ENCODE measurements around the gene PCP4L1.
A peak's percentile ranks its signal among the peaks of the same experiment; 100 is the strongest.
"Not testable (repeated sequence)": the region's sequence is repeated elsewhere in the genome, so short reads cannot be mapped to it uniquely, and the experiment has no call there.

PCP4L1 gene

DNA sequence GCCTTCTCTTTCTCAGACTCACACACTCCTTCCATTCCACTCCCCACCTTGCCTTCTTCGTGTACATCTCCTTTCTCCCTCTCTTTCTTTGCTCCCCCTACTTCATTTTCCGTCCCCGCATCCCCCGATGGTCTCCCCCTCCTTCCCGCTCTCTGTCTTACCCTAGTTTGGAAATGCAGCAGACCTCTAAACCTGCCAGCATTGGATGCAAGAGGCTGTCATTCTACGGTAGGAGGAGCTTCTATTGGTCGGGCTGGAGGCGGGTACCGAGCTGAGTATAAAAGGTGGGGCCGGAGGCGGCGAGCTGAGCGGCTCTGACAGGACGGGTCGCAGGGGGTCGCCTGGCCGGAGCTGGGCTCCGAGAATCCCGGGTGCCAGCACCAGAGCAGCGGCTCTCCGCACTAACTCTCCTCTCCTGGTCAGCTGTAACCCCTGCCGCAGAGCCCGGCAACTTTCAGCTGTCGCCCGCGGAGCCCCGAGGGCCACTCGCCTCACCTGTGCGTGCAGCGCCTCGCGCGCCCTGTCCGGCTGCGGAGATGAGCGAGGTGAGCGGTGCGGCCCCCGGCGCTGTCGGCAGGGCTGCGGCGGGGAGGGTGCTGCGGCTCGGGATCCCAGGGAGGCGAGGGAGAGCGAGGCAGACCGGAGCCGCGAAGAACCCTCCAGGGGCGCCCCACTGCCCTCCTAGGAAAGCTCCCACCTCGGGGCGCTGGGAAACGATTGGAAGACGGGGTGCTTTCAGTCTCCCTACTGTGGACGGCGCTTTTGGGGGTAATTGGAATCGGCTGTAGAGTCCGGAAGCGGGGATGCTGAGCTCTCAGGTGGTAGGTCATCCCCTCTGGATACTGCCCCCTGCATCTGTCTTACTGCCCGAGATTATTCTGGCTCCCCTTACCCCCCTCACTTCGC is at the start of gene PCP4L1:
TSS of gene PCP4L1 (plus strand) at position 307 of the 906 bp plus-strand sequence. CDS start at position 537, 230 bp downstream.
- DNase-seq, result no peak

DNA sequence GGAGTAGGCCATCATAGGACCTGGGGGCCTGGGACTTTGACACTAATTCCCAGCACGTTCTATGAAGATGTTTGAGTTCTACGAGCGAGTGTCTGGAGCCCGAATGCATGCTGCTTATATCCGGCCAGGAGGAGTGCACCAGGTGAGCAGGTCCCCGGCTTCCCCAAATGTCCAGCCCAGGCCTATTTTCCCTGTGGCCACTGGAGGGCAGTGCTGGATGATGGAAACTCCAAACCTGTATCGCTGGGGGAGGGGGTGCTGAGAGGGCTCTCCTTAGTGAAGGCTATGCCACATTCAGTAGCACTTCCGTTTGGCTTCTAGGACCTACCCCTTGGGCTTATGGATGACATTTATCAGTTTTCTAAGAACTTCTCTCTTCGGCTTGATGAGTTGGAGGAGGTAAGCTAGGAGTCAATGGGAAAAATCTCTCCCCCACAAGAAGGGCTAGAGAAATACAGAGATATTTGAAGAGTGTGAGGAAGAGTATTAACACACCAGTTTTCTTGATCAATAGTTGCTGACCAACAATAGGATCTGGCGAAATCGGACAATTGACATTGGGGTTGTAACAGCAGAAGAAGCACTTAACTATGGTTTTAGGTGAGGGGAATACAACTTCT is 48.6 kb upstream of the PCP4L1 start:
- peak; percentile 69 to 74 for DNase-seq

DNA sequence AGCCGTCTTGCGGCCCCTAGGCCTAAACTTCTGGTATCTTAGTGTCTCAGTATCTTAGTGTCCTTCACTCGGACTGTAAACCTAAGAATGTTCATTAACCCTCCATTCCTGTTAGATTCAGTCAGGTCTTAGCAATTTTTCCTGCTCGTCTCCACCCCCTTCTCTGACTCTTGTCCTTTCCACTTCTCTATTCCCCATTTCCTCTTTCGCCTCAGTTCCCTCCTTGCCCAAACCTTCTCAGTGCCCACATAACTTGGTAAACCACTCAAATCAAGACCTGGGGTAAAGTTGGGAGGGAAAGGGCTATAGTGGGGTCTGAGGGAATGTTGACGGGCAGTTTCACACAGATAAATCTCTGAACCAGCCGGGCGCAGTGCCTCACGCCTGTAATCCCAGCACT is 44.2 kb upstream of the PCP4L1 start:
- no peak for DNase-seq

DNA sequence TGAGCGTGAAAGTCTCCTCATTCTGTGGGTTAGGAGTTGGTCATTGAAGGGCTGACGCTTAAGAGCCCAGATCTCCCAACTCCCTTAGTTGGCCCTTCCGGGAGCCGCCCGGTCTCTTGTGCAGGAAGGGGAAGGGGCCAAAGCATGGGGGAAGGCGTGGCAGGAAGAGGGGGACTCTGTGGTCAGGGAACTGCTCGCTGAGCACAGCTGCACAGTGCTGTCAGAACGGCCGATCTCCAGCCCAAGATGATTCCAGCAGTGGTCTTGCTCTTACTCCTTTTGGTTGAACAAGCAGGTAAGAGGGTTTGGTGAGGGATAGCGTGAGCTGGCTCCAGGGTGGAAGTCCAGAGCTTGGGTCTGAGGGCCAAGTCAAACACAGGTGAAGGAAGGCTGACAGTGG is 43.5 kb upstream of the PCP4L1 start, which contains the start of gene FCER1G:
TSS of gene FCER1G (plus strand) at position 220 of the 400 bp plus-strand sequence. CDS start at position 247, 27 bp downstream.
- no peak for DNase-seq

DNA sequence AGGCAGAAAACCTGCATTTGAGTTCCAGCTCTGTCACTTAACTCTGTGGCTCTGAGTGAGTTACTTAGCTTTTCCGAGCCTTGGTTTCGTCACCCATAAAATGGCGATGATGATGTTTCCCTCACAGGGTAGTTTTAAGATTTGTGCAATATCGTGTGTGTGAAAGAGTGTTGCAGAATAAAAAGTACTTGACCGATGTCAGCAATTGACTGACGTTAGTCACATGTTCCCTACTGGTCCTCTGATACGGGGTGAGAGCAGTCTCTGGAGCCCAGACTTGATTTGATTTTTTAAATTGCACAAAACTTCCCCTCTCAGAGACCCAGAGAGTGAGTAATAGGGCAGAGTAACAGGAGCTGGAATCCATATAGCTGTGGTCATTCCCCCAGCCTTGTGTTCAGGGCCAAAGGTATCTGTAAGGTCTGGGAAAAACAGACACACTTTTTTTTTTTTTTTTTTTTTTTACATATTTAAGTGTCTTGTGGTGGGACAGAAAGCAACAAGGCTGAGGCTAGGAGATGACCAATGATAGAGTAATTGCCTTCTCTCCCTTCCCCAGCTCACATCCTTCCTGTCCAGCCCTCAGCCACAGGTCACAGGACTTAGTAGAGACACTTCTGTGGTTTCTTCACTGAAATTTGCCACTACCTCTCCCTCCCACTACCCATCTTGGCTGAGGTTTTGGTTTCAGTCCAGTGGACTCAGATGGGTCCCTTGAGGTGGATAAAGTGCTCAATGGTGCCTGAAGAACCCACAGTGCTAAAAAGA is 41.4 kb upstream of the PCP4L1 start:
- DNase-seq, result peak; percentile 96 to 99

DNA sequence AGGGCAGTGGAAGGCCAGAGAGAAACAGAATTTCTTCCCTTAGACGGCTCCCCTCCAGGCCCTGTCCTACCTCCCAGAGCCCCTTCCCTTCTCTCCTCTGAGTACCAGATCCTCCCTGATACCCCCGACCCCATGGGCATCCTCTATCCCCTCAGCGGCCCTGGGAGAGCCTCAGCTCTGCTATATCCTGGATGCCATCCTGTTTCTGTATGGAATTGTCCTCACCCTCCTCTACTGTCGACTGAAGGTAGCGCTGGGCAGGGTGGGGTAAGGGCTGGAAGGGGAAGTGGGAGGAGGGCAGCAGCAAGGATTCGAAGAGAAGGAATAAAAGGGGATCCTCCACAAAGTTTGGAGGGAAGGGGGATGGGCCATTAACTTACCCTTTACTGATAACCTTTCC is 40.7 kb upstream of the PCP4L1 start:
- DNase-seq, result no peak

DNA sequence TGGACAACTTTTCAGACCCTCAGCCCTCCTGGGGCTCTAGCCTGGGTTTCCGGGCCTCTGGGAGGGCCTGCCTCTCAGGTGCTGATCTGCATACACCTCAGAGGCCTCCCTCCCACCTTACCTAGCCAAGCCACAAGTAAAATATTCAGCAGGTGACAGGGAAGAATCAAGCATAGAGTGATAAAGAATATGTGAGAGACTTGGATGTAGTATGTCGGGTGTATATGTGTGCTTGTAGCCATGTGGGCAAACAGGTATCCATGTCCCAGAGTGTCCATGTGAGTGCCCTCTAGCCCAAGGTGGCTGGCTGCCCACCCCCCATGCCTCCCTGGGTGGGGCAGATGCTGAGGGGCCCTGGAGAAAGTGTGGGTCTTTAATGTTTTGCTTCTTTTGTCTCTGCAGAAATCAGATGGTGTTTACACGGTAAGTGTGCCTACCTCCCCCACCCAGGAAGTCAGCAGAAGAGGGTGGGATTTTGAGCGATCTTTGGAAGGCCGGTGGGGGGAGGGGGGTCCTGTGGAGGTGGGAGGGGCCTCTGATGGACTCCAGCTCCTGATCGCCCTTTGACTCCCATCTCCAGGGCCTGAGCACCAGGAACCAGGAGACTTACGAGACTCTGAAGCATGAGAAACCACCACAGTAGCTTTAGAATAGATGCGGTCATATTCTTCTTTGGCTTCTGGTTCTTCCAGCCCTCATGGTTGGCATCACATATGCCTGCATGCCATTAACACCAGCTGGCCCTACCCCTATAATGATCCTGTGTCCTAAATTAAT is 40.1 kb upstream of the PCP4L1 start:
- no peak for DNase-seq

DNA sequence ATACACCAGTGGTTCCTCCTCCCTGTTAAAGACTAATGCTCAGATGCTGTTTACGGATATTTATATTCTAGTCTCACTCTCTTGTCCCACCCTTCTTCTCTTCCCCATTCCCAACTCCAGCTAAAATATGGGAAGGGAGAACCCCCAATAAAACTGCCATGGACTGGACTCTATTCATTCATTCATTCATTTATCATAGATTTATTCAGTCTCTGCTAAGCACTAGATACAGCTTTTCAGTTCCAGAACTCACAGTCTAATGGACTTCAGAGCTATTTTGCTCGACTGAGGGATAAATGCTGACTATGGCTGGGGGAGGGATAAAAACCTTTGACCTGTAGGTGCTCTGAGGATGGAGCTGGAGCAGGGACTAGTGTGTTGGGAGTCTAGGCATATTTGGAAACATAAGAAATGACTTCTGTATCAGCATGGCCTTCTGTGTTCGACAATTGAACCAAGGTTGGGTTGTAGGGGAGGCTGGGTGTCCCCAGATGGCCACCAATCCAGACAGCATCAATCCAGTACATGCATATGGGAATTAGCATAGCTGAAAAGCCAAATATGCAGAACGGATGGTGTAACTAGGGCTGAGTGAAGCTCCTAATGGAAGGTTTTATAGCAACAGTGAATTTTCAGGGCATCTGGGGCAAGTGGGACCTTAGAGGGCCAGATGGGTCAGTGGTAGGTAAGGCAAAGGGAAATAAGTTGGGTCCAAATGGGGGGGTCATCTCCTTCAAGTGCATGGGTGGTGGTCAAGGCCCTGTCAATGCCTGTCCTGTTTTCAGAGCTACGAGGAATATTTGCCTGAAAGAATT is 39.3 kb upstream of the PCP4L1 start:
- DNase-seq, result no peak

DNA sequence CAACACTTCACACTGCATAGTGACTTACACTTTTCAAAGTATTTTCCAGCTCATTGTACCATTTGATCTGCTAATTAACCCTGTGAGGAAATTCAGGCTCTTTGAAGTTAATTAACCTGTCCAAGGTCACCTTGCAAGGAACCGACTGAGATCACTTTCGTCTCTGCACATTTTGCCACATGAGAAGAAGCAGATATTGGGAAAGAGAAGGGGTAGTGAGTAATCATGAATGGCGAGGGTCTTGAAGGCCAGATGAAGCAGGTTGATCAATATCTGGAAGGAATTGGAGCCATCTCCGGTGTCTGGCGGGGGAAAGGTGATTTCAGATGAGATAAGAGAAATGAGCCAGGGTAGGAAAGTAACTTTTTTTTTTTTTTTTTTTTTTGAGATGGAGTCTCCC is 38.5 kb upstream of the PCP4L1 start:
- no peak for DNase-seq

DNA sequence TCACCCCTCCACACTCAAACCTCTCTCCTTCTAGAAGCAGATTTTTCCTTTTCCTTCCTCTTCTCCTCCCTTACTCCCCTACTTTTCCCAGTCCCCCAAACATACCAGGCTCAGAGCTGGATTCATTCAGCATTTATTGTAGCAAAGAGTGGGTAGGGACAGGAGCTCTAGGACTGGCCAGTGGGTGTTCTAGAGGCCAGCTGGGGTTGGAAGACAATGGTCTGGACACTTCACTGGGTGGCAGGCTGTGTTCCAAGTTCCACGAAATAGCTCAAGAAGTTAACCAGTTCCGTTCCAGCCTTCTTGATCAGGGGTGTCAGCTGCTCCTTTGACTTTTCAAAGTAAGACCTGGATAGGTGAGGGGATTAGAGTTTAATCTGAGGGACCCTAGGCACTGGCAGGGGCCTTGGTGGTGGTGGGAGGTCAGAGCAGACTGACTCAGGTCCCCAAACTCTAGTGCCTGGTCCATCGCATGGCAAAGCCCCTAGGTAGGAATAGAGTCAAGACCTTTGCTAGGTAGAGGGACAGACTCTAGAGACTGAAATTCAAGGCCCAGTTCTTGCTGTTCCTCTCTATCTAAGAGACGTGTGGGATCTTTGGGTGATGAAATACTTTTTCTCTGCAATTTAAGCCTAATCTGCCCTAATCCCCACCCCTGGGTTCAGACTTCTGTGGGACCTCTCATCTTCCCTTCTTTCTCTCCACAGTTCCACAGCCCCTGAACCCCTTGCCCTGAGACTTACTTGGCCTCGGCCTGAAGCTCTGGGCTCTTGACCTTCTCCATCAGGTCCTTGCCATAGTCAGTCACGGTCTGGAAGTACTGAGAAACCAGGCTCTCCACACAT is 36.1 kb upstream of the PCP4L1 start:
- DNase-seq, result no peak

DNA sequence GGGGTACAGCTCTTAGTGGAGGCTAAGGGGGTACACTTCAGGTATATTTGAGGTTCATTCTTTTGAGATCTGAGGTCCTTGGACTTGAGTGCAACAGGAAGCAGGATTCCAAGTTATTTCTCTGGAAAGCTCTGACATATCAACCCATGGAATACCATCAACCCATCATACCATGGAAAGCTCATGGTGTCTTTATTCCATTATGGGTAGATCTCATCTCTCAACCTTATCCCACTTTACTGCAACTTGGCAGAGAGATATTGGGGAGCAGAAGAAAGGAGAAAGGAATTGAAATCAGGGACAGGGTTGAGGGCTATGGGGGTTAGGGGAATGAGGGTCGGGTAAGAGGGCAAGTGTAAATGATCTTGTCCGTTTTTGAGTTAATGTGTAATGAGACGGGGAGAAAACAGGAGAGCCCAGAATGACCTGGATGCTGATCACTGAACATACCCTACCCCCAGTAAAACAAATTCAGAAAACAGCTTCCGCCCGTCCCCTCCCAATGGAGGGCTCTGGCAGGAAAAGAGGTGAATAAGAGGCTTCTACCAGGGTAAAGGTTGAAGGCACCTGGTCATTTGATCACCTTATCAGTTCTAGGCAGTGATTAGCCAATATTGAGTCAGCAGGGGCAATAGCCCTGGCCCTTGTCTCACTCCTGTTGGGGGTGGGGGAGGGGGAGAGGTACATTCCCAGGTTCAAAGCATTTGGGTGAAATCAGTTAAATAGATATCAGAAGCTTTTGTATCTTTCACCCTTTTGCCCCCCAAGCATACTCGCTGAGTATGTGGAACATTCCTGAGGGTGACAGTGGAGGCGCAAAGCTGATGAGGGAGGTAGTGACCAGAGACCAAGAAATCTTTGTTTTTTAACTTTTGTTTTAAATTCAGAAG is 34.5 kb upstream of the PCP4L1 start:
- DNase-seq, result no peak

DNA sequence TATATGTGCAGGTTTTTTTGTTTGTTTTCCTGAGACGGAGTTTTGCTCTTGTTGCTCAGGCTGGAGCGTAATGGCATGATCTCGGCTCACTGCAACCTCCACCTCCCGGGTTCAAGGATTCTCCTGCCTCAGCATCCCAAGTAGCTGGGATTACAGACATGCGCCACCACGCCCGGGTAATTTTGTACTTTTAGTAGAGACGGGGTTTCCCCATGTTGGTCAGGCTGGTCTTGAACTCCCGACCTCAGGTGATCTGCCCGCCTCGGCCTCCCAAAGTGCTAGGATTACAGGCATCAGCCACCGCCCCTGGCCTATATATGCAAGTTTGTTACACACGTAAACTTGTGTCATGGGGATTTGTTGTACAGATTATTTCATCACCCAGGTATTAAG is 33.9 kb upstream of the PCP4L1 start:
- not testable (repeated sequence) for DNase-seq

DNA sequence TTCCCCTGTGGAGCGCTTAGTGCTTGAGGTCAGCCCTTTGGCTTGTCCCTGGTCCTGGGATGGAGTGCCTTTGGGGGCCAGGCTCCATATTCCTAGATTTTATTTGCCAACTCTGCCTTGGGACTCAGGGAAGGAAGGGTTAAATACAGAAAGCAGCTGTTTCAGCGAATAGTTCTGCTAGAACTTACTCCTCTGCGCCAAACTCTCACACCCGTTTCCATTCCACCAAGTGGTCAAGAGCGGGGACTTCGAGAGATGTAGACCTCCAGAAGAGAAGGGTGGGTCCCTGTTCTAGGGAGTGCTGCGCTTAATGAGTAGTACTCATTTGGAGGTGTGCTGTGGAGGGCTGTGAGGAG is 33.4 kb upstream of the PCP4L1 start:
- DNase-seq, result no peak

DNA sequence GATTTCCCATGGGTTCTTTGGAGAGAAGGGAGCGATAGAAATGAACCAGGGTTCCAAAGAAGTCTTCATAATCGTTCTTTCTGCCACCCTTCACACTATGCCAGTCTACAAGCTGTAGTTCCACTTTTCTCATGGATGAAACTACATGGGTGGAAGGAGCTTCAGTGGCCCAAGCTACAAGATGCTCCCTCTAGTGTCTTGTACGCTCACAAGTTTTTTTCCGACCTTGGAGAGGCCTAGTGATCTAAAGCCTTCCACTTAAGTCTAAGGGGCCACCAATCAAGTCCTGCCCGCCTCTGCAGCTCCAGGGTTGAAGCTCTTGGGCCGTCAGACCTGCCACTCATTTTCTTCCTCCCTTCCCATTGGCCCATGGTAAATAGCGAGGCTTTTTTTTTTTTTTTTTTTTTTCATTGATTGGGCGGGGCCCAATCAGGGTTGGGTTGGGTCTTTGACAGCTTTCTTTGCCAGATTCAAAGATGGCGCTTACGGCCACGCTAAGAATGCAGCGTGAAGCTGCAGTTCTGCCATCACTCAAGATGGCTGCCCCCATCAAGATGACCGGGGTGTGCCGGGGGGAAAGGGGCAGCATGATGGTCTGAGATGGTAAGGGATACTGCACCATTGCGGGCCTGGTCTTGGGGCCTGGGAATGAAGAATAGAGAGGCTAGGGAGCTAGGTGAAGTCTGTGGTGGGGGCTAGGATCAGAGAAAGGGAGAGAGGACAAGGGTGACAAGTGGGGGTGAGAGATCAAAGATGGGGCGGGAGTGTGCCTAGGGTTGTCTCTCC is 32.8 kb upstream of the PCP4L1 start, which contains the start of gene TOMM40L:
TSS of gene TOMM40L (plus strand) at position 527 of the 786 bp plus-strand sequence. CDS start 430 bp downstream, outside the sequence.
- peak; percentile 99 for DNase-seq

DNA sequence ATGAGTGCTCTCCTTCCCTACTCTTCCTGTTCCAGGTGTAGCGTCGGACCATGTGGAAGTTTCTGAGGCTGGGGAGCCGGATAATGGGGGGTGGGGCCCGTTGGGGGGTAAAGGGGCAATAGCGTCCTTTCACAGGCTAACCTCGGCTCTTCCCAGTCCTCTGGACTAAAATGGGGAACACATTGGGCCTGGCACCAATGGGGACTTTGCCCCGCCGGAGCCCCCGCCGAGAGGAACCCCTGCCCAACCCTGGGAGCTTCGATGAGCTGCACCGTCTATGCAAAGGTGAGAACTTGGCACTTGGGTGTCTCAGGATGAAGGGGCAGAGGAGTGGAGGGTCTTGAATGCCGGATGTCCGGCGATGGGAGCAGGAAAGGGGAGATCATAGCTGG is 32.2 kb upstream of the PCP4L1 start:
- DNase-seq, result no peak

DNA sequence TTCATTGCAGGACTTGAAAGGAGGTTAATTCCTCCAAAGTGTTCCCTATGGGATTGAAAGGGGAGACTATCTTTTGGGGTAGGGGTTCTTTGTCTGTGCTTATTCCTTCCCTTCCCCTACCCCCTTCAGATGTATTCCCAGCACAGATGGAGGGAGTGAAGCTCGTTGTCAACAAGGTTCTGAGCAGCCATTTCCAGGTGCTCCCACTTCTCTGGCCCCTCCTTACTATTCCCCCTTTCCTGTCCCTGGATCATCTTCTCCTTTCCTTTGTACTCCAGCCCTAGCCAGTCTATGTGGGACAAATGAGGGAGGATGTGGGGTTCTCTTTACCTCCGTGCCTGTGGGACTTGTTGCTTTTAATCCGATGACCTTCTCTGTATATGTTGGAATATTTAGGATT is 31.8 kb upstream of the PCP4L1 start:
- DNase-seq, result no peak

DNA sequence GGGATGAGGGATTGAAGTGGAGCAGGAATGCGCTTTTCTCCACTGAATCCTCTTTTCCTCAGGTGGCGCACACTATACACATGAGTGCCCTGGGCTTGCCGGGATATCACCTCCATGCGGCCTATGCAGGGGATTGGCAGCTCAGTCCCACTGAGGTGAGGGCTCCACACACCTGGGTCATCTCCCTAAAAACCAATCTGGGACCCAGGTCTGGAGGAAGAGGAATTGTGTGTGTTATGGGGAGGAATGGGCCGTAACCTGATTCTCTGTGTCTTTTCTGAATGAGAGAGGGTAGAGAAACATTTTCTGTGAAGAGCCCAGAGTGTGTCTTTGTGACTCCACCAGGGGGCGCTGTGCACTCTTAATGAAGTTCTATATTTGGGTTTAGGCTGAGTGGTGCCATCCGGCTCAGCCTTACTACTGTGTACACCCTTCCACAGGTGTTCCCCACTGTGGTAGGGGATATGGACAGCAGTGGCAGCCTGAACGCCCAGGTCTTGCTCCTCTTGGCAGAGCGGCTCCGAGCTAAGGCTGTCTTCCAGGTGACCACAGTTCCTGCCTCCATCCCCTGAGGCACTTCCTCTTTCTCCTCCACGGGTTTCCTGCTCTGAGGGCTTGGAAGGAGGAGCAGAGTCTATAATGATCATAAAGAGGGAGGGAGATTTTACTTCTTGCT is 31.2 kb upstream of the PCP4L1 start:
- peak; percentile 96 to 97 for DNase-seq

DNA sequence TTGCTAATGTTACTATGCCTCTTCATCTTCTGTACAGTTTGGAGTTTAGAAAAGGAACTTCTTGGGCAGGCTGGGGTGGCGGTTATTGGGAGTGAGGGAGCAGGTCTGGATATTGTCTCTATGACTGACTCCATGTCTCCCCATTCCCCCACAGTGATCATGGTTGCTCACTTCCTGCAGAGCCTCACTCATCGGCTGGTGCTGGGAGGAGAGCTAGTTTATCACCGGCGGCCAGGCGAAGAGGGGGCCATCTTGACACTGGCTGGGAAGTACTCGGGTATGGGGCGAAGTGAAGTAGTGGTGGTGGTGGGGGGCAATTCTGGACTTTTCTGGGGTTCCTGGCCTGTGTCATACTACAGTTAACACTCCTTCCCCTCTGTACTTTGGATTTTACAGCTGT is 30.5 kb upstream of the PCP4L1 start:
- no peak for DNase-seq
